ENCODE results near the gene FAM107B.

DNA sequence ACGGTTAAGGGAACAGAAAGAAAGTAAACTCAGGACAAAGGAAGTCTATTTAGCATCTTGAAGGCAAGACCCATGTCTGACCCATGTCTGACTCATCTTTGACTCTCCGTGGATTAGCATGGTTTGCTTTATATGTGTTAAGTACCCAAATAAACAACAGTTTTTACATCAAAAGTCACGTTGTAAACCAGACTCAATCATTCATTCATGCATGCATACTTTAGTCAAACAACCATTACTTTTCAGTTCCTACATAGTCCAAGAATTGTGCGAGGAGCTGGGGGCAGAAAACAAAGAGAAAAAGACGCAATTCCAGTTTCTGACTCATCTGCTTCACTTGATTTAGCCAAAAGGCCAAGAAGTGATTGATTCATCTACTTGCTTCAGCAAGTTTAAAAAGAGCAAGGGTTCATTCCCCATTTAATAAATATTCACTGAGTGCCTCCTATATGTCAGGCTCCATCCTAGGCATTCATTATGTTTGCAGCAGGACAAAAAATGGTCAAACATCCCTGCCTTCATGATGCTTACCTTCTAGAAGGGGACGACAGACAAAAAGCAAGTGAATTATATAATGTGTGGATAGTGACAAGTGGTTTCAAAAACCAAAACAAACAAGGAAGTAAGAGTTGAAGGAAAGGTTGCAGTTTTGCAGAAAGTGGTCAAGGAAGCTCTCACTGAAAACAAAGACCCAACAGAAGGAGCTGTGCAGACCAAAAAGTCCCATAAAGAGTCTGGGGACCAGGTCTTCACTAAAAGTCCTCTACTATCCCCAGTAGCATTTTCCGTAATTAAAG, 116.2 kb downstream of the FAM107B start:
- TF ChIP-seq, protein P1, sequence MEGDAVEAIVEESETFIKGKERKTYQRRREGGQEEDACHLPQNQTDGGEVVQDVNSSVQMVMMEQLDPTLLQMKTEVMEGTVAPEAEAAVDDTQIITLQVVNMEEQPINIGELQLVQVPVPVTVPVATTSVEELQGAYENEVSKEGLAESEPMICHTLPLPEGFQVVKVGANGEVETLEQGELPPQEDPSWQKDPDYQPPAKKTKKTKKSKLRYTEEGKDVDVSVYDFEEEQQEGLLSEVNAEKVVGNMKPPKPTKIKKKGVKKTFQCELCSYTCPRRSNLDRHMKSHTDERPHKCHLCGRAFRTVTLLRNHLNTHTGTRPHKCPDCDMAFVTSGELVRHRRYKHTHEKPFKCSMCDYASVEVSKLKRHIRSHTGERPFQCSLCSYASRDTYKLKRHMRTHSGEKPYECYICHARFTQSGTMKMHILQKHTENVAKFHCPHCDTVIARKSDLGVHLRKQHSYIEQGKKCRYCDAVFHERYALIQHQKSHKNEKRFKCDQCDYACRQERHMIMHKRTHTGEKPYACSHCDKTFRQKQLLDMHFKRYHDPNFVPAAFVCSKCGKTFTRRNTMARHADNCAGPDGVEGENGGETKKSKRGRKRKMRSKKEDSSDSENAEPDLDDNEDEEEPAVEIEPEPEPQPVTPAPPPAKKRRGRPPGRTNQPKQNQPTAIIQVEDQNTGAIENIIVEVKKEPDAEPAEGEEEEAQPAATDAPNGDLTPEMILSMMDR (conservative IDR thresholded peaks at IDR 0.05): no peak
- no peak for TF ChIP-seq EZH2 (IDR thresholded peaks at IDR 0.05; ENCODE audit: low read depth)

Data from PC-9 (cell line).